Measurements from ENCODE around the gene HSF5.

The HSF5 gene

DNA sequence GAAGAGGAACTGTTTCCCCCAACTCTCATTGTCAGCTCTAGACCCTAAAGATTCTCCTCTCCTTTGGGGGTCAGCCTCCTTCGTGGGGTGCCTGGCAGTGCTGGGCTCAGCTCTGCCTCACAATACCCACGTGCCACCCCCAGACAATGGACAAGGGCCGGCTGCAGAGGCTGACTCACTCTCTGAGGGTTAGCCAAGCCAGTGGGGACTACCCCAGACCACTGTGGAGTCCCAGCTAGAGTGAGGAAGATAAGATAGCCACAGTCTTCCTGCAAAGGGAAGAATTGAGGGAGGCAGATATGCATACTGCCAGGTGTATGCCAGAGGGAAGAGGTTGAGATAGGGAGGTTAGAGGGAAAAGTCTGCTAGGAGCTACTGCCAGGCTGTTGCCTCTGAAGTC, 39.7 kb upstream of the HSF5 start:
- no peak for TF ChIP-seq CTCF (conservative IDR thresholded peaks at IDR 0.05; ENCODE audit: low read depth, low read length)
- peak; percentile 64 for DNase-seq (ENCODE audit: low read depth)
- no peak overlapping the region for H3K4me3 ChIP-seq (ENCODE audit: low read depth, low read length)

DNA sequence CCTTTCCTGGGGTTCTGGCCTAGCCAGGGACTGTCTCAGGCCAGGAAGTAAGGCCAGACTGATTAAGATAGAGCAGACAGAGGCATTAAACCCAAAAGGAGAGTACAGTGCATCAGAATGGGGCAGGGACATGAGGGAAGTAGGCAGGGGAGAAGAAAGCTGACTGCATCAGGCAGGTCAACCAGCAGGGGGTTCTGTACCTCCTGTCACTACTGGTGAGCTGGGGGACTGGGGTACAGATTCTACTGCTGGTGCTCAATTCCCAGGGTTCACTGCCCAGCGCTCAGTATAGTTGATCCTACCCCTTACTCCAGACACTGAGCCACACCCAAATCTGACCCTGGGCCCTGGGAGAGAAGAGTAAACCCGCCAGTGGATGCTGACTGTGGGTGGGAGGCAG, 39.1 kb upstream of the HSF5 start:
- peak; percentile 40 for TF ChIP-seq CTCF (conservative IDR thresholded peaks at IDR 0.05; ENCODE audit: low read depth, low read length)
- DNase-seq (ENCODE audit: low read depth): no peak
- H3K4me3 ChIP-seq (ENCODE audit: low read depth, low read length): no peak overlapping the region

DNA sequence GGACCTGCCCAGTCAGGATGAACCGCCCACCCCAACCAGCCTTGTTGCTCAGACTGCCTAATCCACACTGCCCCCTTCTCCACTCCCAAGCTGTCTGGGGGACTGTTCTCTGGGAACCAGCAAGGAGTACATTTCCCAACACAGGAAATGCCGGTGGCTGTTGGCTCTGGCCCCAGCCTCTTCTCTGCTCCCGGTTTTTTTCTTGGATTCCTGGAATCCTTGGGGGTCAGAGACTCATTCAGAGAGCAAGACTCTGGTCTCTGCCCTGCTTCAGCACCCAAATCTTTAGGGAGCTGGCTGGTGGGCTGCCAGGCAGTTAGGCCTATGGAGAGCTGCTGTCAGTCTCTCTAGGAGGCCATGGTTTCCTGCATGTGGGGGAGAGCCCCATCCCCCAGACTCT, 37.0 kb upstream of the HSF5 start:
- DNase-seq (ENCODE audit: low read depth): peak; percentile 83
- no peak overlapping the region for H3K4me3 ChIP-seq (ENCODE audit: low read depth, low read length)
- TF ChIP-seq CTCF (conservative IDR thresholded peaks at IDR 0.05; ENCODE audit: low read depth, low read length): no peak

- DNase-seq (ENCODE audit: low read depth): no peak
- TF ChIP-seq CTCF (conservative IDR thresholded peaks at IDR 0.05; ENCODE audit: low read depth, low read length): no peak
- no peak overlapping the region for H3K4me3 ChIP-seq (ENCODE audit: low read depth, low read length)
These were observed 33.5 kb upstream of the HSF5 start for GRCh38 chr17:58521680-58522079.

- peak; percentile 27 for DNase-seq (ENCODE audit: low read depth)
- TF ChIP-seq CTCF (conservative IDR thresholded peaks at IDR 0.05; ENCODE audit: low read depth, low read length): peak; percentile 62
- no peak overlapping the region for H3K4me3 ChIP-seq (ENCODE audit: low read depth, low read length)
These were observed 32.7 kb upstream of the HSF5 start for GRCh38 chr17:58520843-58521430.

DNA sequence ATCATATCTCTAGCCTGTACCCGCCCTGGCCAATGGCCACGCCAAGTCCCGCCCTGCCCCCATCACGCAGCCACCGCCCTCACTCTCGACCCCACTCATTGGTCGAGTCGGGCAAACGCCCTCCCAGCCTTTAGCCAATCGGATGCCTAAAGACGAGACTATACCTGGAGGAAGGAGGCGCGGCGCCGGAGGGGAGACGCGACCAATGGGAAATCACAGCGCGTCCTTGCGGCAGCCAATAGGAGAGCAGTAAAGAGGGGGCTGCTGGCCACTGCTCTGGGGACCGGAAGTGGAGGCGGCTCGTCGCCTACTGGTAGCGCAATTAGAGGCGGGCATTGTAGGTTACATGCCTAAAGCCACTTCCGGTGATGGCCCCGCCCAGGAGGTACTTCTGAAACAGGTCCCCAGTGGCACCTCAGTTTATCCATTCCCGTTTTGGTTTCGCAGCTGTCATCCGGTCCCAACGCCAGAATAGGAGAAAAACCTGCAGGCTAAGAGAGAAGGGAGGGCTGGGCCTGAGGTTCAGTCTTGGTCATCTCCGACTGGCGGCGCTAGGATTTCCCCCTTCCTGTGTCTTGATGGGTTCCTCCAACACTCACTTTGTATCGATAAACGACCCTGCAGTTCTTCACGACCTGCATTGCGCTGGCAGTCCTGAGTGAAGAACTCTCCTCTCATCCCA, 29.9 kb upstream of the HSF5 start:
- H3K4me3 ChIP-seq (ENCODE audit: low read depth, low read length): peak overlapping the region; percentile 79
- no peak for TF ChIP-seq CTCF (conservative IDR thresholded peaks at IDR 0.05; ENCODE audit: low read depth, low read length)
- DNase-seq (ENCODE audit: low read depth): peak; percentile 100

DNA sequence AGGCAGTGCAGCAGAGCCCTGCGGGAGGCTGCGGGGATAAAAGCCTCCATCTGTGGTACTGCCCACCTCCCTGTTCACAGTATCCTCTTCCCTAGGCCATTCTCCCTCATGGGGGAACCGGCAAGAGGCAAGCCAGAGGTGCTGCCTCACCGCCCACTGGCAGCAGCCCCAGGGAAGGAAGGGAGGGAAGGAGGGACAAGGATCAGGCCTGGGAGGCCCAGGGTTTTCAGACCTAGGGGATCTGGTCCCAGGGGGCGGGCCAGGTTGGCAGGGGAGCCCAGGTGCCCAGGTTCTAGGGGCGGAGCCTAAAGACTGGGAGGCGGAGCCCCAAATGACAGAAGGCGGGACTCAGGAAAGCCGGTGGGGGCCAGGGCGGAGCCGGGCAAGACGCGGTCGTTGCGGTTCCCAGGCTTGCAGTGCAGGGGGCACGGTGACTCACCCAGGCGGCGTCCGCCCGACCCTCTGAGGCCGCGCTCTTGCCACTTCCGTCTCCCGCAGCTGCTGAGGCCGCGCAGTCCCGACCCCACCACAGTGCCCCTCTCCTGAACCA, 29.2 kb upstream of the HSF5 start:
- DNase-seq (ENCODE audit: low read depth): no peak
- peak overlapping the region; percentile 79 for H3K4me3 ChIP-seq (ENCODE audit: low read depth, low read length)
- no peak for TF ChIP-seq CTCF (conservative IDR thresholded peaks at IDR 0.05; ENCODE audit: low read depth, low read length)
